GM19240 (cell line): ENCODE results near the gene APLF.
"Not testable (repeated sequence)": the region's sequence is repeated elsewhere in the genome, so short reads cannot be mapped to it uniquely, and the experiment has no call there.

ENCODE experiments used
- DNase-seq: peaks from one replicate; pipeline ENCODE4 v3.0.0; 2011; ENCODE audit warnings: low spot score; ENCODE audit not compliant: insufficient read length

The APLF gene

DNA sequence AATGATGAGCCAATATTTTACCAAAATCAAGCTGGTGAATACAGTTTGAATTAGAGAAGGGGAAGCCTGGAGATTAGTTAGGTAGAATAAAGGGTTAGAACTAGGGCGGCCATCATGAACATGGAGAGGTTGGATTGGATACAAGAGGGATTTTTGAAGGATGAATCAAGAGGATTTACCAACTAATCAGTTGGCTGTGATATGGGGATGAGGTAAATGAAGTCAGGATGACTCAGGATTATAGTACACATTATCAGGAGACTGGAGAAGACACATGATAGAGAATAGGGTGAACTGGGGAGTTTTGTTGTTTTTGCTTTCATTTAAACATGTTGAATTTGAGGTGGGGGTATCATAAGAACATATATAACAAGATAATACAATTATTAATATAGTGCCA, 102.2 kb downstream of the APLF start:
- no peak for DNase-seq

DNA sequence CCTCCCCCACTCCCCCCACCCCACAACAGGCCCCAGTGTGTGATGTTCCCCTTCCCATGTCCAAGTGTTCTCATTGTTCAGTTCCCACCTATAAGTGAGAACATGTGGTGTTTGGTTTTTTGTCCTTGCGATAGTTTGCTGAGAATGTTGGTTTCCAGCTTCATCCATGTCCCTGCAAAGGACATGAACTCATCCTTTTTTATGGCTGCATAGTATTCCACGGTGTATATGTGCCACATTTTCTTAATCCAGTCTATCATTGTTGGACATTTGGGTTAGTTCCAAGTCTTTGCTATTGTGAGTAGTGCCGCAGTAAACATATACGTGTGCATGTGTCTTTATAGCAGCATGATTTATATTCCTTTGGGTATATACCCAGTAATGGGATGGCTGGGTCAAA, 103.0 kb downstream of the APLF start:
- not testable (repeated sequence) for DNase-seq

DNA sequence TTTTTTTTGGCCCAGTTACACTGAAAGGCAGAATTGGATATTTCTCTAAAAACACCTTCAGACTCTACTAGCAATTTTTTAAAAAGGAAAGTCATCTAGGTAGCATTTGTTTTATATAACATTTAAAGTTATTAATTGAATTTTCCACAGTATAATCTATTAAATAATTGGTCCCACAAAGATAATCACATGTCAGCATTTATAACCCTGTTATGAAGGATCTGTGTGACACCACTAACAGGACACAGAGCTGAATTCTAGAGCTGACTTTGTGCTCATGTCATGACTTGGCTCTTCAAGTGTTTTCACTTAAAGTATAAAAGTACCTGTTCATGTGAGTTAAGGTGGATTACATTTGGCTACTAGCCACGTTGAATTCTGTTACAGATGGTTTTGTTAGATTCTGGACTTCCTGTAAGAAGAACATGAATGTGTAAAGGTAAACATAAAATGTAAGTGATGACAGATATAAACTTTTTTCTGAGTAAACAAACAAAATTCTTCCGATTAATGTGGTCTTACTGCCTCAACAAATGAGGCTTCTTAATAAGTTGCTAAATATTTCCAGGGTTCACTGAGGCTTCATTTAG, 106.9 kb downstream of the APLF start:
- DNase-seq = no peak

DNA sequence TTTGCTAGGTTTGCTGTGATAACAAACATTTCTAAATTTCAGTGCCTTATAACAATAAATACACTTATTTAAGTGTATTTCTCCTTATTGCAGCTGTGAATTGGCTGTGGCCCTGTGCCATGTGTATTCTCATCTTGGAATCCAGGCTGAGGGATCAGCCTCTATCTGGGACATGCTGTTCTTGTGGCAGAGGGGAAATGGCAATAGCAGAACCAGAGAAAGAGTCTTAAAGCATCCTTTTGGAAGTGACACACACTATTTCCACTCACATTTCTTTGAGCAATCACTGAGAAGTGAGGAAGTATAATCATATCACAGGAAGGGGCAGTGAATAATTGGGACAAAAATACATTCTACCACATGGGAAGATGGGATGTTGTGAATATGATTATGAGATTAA, 109.8 kb downstream of the APLF start:
- no peak for DNase-seq

DNA sequence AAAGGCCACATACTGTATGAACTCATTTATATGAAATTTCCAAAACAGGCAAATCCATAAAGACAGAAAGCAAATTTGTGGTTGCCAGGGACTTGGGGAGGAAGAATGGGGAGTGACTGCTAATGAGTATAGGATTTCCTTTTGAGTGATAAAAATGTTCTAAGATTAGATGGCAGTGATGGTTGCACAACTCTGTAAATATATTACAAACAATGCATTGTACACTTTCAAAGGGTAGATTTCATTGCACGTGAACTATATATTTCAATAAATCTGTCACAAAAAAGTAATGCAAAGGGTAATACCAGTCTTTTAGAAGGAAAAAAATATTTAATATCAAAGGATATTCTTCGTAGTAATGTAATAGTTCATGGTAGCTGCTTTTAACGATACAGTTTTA, 112.3 kb downstream of the APLF start:
- no peak for DNase-seq

DNA sequence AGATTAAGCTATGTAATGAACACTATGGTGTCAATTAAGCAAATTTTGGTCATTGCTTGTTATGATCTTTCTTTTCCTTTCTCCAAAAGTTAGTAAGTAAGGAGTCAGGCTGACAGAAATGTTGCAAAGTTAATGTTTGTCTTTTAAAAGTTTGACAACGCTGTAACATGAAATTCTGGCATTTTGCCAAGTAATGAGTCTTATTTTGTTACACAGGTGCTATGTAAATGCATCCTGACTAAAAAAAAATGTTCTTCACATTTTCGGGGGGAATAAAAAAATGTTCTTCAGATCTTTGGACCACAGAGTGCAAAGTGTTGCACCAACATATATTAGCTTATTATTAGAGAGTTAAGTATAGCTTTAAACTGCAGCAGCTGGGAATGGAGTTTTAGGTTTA, 121.2 kb downstream of the APLF start:
- DNase-seq = no peak

DNA sequence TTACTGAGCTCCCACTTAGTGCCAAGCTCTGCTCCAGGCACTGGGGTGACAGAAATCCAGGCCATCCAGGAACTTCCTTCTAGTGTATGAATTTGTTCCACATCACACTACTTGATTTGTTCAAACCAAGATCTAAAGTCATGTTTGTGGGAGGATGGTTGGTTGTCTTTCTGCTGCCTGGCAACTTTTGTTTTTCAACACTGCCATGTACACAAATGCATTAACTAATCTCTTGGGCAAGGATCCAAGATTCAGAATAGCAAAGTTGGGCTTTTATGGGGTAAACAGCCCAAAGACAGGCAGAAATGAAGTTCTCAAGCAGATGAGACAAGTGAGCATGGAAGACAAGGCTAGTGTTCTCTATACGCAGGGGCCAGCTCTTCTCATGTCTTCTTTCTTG, 122.6 kb downstream of the APLF start:
- DNase-seq = no peak

DNA sequence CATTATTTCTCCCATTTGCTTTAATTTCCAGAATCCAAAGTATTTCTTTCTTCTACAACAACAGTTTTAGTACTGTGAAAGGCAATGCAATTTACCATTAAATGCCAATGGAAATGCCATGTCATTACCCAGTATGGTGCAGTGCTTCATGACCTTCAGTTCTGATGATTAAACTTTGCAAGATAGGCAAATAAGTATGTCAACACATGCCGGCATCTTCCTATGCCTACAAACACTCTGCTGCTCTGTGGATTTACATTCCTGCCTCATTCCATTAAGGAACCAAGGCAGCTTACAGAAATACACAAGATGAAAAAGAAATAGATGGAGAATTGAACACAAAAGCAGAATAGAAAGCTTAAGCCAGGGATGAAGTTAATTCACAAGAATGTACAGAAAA, 123.3 kb downstream of the APLF start:
- no peak for DNase-seq

DNA sequence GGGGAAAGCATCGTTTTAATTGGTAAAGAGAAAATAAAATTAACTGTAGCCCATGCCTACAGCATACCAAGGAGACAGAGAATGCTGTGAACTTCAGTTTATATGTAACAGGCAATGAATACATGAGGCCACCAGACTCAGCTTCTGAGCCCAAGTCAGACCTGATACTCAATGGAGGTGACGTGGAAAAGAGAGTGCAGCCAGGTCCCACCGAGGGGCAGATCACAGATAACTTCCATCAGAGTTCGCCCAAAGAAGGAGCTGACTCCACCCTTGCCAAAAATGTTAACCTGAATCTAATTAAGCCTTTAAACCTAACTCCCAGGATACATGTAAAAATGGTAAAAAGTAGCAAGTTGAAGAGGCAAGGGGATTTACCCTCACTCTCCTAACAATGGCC, 123.8 kb downstream of the APLF start:
- DNase-seq = no peak

DNA sequence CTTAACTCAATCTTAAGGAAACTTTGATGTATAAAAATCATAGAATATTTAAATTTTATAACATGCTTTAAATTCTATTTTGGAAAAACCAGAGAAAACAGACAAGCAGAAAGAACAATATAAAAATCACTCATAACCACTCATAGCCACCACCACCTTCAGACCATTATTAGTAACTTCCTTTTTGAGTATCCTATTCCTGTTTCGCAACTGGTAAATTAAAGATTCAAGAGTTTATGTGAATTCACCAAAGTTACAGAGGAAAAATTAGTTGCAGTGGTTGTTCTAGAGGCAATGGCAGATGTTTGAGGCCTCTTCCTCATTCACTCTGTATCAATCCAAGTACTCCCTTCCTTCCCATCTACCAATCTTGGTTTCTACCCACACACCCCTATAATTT, 126.7 kb downstream of the APLF start:
- DNase-seq = no peak

DNA sequence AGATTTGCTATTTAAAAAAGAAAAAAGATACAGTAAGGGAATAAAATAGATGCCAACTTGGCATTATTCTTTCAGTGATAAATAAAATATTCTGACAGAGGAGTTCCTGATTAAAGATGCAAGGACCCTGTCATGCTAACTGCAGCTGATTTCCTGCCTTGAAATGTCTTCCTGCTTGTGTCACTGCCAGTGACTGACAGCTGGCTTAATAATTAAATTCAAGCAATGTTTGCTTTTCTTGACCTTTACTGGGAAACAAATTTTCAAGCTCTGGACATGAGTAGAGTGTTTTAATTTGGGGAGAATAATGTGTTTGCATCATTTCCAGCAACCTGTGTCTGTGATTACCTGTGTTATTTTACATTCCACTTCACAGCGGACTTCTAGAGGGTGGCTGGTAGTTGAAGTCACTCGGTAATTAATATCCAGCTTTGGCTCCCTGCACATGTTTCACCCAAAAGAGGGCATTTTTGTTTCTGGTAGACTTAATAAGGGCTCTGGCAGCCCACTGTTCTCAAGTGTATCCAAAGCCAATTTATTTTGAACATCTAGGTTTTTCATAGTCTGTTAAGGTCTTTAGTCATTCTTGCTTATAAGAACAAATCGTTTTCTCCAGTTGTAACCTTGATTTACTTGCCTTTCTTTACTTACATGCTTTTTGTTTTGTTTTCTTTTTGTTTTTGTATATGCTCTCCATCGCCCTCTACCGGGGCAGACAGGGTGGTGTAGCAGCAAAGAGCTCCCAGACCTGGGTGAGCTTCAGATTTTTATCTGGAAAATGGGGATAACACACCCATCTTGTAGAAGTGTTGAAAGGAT, 127.5 kb downstream of the APLF start:
- DNase-seq = peak; percentile 4

DNA sequence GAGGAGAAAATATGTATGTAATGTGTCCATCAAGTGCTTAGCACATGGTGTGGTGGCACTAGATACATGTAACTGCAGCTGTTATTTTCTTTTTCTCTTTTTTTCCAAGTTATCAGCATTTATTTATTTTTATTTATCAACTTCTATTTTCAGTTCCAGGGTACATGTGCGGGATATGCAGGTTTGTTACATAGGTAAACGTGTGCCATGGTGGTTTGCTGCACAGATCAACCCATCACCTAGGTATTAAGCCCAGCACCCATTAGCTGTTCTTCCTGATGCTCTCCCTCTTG, 128.1 kb downstream of the APLF start:
- not testable (repeated sequence) for DNase-seq

DNA sequence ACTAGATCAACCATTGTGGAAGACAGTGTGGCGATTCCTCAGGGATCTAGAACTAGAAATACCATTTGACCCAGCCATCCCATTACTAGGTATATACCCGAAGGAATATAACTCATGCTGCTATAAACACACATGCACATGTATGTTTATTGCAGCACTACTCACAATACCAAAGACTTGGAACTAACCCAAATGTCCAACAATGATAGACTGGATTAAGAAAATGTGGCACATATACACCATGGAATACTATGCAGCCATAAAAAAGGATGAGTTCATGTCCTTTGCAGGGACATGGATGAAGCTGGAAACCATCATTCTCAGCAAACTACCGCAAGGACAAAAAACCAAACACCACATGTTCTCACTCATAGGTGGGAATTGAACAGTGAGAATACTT, 133.1 kb downstream of the APLF start:
- not testable (repeated sequence) for DNase-seq

DNA sequence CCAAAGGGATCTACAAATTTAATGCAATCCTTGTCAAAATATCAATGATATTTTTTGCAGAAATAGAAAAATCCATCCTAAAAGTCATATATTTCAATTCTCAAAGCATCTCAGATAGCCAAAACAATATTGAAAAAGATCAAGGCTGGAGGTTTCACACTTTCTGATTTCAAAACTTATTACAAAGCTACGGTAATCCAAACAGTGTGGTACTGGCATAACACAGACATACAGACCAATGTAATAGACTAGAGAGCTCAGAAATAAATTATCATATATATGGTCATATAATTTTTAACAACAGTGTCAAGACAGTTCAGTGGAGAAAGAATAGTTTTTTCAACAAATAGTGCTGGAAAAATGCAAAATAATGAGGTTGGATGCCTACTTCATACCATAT, 135.7 kb downstream of the APLF start:
- no peak for DNase-seq

DNA sequence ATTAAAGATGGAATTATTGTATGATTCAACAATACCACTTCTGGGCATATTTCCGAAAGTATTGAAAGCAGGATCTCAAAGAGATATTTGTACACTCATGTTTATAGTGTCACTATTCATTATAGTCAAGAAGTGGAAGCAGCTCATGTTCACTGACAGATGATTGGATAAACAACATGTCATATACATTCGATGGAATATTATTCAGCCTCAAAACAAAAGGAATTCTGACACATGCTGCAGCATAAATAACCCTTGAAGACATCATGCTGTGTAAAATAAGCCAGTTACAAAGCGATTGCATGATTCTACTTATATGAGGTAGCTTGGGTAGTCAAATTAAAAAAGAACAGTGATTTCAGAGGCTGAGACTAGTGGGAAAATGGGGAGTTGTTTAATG, 136.7 kb downstream of the APLF start:
- DNase-seq = no peak

DNA sequence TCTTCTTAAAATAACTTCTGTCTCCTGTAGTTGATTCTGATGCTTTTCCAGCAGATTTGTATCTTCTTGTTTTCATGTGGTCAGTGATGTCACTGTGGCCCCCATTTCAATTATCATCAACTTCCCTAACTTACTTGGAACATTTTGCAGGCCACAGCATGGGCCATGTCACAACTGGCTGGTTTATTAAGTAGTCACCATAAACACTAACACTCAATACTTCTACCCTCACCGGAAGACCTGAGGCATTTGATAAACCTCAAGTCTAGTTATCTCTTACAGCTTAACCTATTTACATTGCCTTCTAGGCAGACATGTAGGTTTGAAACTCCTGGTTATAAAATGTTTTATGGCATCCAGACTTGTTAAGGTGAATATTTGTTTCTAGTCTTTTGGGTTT, 138.6 kb downstream of the APLF start:
- DNase-seq = no peak

DNA sequence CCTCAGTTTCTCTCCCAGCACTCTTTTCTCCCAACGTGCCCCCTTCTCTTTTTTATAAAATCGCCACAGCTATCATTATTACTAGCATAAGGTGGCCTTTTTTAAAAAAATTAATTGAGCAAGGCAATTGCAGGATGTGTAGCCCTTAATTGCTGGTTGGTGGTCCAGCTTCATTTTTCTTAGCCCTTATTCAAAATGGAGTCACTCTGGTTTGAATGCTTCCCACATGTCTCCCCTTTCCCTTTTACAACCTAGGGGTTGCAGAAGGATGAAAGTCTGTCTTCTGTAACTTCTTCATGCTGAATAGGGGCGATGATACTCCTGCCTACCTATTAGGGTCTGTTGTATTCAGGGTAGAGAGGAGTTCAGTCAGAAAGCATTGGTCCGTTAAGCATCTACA, 139.4 kb downstream of the APLF start:
- DNase-seq = no peak

DNA sequence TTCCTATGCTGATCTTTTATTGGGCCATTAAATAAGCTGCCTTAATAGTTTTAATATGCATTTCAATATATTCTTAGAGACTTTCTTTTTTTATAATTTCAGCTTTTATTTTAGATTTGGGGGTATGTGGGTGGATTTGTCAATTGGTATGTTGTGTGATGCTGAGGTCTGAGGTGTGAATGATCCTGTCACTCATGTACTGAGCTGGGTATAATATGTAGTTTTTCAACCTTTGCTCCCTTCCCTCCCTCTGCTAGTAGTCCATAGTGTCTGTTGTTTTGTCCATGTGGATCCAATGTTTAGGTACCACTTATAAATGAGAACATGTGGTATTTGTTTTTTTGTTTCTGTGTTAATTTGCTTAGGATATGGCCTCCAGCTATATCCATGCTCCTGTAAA, 140.5 kb downstream of the APLF start:
- no peak for DNase-seq

DNA sequence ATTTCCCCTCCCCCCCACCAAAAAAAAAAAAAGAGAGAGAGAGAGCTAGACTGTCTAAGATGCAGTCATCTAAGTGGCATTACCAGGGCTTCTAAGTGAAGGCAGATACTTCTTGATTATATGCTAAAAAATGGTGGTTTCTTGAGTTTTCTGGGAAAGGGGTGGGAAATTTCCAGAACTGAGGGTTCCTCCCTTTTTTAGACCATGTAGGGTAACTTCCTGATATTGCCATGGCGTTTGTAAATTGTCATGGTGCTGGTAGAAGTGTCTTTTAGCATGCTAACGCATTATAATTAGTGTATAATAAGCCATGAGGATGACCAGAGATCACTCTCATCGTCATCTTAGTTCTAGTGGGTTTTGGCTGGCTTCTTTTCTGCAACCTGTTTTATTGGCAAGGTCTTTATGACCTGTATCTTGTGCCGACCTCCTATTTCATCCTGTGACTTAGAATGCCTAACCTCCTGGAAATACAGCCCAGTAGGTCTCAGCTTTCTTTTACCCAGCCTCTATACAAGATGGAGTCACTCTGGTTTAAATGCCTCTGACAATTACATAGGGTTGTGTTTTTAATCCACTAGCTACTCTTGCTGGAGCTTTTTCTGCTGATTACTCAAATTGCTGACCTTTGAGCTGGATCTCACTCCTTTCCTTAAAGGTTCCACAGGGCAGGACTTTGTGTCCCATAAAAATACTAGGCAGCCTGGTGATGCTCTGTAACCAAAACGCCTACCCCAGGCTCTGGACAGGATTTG, 145.6 kb downstream of the APLF start:
- DNase-seq = no peak

DNA sequence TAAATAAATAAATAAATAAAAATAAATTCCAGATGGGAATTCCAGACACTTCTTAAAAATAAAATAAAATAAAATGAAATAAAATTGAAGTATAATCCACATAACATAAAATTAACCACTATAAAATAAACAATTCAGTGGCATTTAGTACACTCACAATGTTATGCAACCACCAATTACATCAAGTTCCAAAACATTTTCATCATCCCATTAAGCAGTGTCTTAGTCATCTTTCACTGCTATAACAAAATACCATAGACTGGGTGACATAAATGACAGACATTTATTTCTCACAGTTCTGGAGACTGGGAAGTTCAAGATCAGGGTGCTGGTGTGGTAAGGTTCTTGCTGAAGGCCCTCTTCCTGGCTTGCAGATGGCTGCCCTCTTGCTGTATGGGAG, 153.4 kb downstream of the APLF start:
- no peak for DNase-seq

DNA sequence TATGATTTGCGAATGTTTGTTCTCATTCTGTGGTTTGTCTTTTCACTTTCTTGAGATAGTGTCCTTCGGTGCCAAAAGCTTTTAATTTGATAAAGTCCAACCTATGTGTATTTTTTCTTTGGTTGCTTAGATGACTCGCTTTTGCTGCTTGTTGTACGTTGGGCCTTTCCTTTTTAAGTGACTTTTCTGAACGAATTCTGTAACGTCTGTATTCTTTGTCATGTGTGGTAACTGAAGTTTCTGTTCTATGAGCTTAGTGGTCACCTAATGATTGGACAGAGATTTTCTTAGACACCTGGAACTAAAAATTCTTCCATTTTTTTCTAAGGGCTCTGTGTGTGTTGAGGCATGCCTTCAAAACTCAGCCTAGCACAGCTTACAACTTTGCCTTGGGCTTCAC, 156.4 kb downstream of the APLF start:
- DNase-seq = no peak

DNA sequence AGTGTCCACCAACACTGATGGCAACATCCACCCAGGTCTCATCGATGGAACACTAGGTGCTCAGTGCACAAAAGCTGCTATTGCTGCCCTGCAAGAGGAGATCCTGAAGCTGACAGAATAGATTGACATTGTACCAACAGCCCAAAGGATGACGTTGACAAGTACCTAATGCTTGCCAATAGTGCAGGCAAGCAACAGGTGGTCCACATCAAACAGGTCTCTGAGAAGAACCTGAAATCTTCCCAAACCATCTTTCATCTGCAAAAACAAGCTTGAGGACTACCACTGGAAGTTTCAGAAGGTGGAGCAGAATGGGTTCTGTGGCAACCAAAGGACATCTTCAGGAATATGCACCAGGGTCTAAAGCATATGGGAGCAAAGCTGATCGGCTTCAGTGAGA, 160.2 kb downstream of the APLF start:
- DNase-seq = no peak
